ENCODE measurements around the gene USP43.

DNA sequence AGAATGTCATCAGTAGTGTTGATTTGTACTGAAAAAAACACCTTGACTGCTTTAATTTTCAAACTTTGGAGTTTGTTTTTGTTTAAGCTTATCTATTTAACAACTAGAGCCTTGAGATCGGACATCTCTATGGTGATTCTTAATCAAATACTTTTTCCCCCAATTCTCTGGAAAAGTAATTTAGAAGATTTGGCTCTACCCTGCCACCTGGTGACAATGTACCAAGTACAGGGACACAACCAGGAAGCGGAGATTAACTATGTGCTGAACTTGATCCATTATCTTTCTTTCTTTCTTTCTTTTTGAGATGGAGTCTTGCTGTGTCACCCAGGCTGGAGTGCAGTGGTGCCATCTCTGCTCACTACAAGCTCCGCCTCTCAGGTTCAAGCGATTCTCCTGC is 30.8 kb downstream of the USP43 start:
- TF ChIP-seq, protein P1, sequence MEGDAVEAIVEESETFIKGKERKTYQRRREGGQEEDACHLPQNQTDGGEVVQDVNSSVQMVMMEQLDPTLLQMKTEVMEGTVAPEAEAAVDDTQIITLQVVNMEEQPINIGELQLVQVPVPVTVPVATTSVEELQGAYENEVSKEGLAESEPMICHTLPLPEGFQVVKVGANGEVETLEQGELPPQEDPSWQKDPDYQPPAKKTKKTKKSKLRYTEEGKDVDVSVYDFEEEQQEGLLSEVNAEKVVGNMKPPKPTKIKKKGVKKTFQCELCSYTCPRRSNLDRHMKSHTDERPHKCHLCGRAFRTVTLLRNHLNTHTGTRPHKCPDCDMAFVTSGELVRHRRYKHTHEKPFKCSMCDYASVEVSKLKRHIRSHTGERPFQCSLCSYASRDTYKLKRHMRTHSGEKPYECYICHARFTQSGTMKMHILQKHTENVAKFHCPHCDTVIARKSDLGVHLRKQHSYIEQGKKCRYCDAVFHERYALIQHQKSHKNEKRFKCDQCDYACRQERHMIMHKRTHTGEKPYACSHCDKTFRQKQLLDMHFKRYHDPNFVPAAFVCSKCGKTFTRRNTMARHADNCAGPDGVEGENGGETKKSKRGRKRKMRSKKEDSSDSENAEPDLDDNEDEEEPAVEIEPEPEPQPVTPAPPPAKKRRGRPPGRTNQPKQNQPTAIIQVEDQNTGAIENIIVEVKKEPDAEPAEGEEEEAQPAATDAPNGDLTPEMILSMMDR (IDR thresholded peaks at IDR 0.05): peak in 3 of 12 donors; percentile 9 to 18 (median 14)
- TF ChIP-seq POLR2A (IDR thresholded peaks at IDR 0.05): no peak
